GM19193 (cell line): Measurements from ENCODE around the gene TMEM129.

Source experiments
- POLR2A ChIP-seq: IDR thresholded peaks from 4 replicates; pipeline ENCODE4 v1.6.1; 2011; ENCODE audit not compliant: insufficient read depth, insufficient read length; ENCODE audit errors: extremely low read depth

TMEM129 gene, protein sequence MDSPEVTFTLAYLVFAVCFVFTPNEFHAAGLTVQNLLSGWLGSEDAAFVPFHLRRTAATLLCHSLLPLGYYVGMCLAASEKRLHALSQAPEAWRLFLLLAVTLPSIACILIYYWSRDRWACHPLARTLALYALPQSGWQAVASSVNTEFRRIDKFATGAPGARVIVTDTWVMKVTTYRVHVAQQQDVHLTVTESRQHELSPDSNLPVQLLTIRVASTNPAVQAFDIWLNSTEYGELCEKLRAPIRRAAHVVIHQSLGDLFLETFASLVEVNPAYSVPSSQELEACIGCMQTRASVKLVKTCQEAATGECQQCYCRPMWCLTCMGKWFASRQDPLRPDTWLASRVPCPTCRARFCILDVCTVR

DNA sequence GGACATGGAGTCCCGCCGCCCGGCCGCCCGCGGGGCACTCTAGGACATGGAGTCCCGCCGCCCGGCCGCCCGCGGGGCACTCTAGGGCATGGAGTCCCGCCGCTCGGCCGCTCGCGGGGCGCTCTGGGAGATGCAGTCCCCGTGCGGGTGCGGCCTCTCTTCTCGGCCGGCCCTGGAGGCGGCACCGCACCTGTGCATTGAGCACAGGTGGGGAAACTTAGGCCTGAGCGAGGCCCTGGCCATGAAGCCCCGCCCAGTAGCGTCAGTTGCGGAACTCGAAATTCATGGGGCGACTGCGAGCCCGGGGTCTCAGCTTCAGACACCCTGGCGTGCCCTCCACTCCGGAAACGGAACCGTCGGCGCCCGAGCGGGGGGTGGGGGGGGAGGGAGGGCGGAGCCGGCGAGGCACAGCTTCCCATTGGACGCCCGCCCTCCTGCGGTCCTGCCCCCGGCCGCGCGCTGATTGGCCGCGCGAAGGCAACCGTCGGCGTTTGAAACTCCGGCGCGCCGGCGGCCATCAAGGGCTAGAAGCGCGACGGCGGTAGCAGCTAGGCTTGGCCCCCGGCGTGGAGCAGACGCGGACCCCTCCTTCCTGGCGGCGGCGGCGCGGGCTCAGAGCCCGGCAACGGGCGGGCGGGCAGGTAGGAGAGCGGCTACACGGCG lies at the start of gene TMEM129, which contains the start of gene TACC3:
Gene TMEM129, minus strand, starts transcription at position 321 of the 663 bp plus-strand sequence. CDS start 486 bp downstream, outside the sequence.
Gene TACC3, plus strand, starts transcription at position 519 of the 663 bp plus-strand sequence. CDS start 1,901 bp downstream, outside the sequence.
- peak; percentile 65 for TF ChIP-seq POLR2A

DNA sequence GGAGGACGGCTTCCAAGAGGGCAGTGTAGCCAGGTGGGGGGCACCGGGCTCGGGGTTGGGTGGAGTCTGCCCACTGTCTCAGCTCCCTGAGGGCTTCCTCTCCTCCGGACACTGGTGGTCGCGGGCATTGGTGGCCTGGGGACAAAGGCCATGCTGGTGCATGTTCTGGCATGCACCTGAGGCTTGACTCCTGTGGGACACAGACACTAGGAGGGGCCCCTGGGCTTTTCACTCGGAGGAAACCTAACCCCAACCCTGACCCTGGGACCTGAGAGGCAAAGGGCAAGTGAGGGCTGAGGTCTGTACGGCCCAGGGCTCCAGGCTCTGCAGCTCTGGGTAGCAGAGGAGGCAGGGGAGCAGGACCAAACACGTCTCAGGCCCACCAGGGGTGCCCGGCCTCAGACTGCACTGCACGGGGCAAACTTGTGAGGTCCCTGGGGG lies 49.7 kb upstream of the TMEM129 start:
- TF ChIP-seq POLR2A, result no peak

DNA sequence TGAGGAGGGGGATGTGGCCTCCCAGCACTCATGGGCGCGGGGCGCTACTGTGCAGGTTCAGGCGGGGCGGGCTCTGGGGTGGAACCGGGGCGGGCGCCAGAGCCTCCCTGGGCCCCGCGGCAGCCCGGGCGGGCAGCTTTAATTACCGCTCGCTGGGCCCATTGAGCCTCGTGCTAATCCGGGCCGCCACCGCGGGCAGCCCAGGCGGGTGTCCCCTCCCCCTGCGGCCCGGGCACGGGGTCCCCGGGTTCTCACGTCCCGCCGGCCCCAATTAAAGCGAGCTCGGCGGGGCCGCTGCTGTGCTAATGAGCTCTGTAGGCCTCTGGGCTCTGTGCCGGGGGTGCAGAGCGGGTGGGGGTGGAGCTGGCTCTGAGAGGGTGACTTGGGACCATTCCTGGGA lies 49.1 kb upstream of the TMEM129 start:
- no peak for TF ChIP-seq POLR2A

DNA sequence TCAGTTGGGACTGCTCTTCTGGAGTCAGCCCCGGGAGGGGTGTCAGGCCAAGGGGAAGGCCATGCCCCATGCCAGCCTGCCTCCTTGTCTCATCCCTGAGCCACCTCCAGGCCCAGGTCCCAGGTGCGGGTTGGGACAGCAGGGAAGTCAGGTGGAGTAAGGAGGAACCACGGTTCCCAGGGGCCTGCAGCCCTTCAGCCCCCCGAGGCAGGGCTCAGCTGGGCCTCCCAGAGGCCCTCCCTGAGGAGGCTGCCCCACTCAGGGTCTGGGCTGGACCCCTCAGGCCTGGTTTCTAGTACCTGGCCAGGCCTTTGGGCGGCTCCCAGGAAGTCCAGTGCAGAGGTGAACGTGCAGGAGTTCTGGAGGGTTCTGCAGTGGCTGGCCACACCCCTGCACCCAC lies 48.6 kb upstream of the TMEM129 start:
- TF ChIP-seq POLR2A, result no peak

DNA sequence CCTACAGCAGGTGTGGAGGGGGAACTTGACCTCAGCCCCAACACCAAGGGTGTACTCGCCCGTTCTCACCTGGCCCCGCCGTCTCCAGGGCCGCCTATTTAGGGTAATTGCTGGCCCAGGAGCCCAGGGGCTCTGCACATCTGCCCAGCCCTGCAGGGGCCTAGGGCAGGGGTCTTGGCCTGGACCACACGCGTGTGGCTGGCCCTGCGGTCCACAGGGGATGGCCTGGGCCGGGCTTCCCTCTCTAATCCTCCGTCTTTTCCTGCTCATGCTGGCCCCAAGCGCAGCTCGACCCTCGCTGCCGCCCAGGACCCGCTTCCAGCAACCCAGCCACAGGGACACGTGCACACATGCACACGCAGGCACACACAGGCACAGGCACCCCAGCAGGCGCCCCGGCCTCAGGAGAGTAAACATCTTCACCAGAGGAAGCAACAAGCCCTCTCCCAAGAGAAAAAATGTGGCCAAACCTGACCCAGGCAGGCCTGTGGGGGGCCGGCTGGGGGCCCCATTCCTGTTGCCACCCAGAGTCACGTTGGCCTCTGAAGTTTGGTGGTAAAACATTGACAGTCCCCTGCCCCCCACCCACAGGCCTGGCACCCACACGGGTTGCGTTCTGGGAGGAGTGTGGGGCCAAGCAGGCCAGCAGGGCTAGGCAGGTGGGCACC lies 47.4 kb upstream of the TMEM129 start:
- no peak for TF ChIP-seq POLR2A

DNA sequence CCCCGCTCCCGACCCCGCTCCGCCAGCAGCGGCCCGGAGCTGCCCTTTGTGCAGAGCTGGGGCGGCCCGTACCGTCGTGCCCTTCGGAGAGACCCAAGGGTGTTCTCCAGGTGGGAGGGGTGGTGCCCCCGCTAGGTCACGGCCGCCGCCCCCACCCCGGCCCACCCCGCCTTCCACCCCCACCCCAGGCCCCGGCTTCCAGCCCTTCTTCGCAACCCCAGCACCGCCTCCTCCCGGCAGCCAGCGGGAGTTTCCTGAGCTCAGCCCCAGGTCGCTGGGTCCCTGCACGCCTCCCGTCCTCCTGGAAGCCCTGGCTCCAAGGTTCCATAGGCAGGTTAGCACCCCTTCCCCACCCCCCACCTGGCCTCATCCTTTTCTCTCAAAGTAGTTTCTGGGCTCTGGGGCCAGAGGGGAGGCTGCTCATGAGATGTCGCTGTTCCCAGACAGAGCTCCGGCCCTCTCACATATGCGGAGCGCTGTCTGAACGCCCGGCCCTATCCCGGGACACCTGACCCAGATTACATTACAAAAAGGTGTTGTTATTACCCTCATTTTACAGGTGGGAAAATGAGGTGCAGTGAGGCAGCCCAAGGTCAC lies 46.7 kb upstream of the TMEM129 start:
- no peak for TF ChIP-seq POLR2A

DNA sequence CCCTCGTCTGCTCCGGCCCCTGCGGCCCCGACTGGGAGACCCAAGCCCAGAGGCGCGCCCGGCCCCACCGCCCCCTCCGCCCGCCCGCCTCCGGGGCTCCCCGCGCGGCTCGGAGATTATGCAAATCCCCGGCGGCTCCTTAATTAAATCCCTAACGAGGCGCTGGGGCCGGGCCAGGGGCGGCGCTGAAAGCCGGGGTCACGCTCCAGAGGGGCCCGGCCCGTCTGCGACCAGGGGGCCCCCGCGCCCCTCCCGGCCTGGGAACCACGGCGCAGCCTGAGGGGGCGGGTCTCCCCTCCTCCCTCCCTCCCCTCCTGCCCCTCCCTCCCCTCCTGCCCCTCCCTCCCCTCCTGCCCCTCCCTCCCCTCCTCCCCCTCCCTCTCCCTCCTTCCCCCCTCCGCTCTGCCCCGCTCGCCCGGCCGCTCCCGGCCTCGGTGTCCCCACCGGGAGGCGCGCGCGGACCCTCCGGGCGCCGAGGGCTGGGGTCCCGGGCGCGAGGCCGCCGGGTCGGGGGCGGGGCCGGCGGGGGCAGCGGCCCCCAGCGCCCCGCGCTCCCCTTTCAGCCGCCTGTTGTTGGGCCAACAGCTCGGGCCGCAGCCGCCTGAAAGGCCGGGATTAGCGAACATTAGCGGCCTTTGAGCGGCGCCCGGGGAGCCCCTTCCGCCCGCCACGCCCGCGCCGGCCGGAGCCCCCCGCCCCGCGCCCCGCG lies 46.1 kb upstream of the TMEM129 start:
- no peak for TF ChIP-seq POLR2A

DNA sequence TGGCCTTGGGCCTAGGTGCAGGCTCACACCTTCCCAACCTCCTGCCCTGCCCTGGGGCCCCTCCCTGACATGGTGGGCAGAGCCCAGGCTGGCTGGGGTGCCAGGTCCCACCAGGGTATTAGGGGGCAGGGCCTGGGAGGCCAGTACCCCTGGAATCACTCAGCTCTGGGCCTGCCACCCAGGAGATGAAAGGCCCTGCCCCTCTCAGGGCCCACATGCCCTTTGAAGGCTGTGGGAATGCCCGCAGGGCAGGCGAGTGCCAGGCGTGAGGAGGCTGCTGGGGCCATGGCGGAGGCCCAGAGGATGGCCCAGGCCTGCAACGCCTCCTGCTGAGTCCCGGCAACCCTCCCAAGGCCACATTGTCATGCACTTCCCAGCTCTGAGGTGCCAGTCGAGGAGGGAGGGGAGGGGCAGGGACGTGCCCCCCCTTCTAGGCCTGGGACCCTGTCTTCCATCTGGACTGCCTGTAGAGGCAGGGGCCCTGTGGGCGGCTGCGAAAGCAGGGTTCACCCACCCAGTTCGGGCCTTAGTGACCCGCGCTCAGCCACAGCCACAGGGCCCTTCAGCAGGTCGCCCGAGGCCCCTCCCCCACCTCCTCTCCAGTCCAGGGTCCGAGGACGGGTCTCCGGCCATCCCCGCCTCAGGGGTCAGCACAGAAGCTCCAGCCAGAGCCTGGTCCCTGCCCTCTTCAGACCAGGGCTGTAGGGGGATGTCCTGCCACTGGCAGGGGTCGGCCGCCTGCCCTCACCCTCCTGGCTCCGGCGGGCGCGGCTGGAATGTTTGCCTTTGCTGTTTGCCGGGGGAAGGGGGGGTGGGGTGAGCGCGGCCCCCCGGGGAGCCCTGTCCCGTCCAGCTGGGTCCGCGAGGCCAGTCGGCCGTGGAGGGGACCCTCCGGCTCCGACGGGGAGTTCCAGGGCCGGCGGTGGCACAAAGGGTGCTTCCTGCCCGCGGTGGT lies 45.3 kb upstream of the TMEM129 start:
- no peak for TF ChIP-seq POLR2A

DNA sequence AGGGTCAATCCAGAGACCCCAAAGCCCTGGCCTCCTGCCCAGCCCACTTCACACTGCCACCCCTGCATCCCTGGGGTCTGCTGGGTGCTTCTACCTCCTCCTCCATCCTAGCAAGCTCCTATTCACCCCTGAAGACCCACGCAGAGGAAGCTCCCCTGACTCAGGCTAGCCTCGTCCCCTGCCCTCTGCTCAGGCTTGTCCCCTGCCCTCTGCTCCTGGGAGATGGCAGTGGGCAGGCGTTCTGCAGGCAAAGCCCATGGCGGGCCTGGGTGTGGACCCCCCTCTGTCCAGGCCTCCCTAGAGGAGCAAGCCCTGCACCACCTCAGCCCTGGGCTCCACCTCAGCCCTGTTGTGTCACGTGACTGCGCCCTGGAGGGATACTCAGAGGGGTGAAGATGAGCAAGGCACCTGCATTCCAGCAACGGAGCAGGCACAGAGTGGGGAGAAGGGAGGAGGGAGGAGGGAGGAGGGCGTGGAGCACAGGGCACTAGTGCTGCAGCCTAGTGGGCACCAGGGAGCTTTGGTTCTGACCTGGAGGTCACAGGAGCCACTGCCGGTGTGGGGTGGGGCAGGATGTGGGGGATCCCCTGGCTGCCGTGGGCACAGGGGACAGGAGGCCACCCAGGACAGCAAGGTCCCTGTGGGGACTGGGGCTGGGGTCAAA lies 44.4 kb upstream of the TMEM129 start:
- TF ChIP-seq POLR2A, result no peak

DNA sequence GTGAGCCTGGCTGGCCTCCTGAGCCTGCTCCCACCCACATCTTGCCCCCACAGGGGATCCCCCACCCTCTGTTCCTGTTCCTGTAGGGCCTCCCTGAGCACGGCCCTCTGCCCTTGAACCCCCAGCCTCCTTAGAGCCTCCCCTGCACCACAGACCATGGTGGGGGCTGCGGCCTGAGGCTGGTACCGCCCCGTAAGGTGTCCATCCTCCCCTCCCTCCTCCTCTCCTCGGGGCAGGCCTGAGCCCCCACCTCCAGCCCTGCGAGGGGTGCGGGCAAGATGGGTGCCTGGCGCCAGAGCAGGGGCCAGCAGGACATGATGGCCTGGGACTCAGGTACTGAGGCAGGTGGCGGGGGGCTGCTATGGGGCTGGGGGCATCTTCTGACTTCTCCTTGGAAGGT lies 43.5 kb upstream of the TMEM129 start:
- no peak for TF ChIP-seq POLR2A

DNA sequence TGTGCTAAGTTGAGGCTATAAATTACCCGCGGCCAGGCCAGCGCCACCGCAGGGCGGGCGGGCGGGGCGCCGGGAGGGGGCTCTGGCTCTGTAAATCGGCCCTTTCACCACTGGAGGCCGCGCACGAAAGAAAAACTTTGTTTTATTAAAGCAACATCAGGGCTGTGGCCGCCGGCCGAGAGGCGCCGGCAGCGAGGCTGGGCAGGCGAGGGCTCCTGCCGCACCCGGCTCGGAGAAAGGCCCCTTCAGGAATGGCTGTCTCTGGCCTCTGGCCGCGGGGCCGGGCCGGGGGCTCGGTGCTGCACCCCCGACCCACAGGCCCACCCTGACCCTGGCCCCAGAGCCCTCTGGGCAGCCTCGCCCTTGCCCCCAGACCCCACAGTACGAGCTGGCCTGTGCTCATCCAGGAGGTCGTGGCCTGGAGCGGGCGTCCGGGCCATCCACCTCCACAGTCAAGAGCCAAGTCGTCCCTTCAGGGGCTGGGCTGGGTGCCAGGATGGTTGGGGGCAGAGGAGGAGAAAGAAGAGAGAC lies 42.5 kb upstream of the TMEM129 start:
- no peak for TF ChIP-seq POLR2A

DNA sequence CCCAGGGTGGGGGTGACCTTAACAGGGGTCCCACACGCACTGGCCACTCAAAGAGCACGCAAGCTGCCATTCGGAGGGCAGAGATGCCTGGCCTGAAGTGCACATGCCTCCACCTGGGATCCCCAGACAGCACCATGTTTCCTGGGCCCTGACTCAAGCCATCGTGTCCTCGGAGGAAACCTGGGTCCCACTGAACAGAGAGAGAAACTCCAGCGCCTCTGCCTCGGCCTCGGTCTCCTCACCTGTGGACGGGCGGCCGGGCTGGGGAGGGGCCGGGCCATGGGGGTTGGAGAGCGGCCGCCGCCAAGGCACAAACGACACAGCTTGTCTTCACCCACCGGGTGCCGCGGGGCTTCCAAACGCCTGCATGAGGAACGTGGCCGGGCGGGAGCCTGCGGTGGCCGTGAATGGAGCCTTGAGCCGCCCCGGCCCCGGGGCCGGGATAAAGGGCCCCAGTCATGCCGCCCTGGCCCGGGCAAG lies 42.0 kb upstream of the TMEM129 start:
- no peak for TF ChIP-seq POLR2A

DNA sequence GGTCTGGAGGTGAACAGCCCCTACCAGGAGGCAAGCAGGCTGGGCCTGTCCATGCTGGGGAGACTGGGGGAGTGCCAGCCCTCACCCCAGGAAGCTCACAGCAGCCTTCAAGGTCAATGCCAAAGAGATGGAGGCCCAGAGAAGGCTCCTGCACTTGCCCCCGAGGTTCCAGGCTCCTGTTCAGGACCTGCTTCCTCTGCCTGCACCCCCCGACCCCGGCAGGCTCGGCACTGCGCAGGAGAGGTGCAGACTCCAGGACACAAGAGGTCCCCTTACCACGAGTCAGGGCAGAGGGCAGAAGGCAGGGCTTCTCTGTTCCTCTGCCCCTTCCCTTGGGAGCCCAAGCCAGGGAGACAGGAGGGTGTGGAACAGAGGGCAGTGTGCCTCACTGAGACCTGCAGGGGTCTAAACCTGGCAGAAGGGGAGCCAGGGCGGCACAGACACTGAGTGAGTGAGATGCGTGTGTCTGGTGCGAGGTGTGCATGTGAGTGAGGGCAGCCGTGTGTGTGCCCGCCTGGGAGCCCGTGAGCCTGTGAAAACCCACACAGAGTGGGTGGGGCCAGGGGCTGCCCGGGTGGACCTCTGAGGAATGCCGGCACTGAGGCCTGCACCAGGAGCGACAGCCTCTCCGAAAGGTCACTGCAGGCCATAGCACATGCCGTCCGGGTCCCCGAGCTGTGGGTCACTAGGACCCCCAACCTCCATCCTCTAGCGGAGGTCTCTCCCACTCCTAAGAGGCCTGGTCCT lies 41.3 kb upstream of the TMEM129 start:
- no peak for TF ChIP-seq POLR2A
